HL-60 (cell line): ENCODE data around the gene VTCN1.

Experiments used
- CTCF ChIP-seq: IDR thresholded peaks from one replicate; pipeline ENCODE4 v1.5.1; 2011; ENCODE audit warnings: low read length, control low read depth, inconsistent platforms; ENCODE audit not compliant: insufficient read depth
- POLR2AphosphoS5 ChIP-seq: IDR thresholded peaks from 2 replicates; pipeline ENCODE4 v1.6.1; 2012; ENCODE audit warnings: low read depth
- REST ChIP-seq: IDR thresholded peaks from 2 replicates; pipeline ENCODE4 v1.6.1; 2012; ENCODE audit warnings: low read depth; ENCODE audit not compliant: insufficient replicate concordance

- TF ChIP-seq CTCF (no peak), POLR2AphosphoS5 (no peak), REST (no peak)
These were observed 115.7 kb downstream of the VTCN1 start for GRCh38 chr1:117094841-117095604.
